KMS-11 (cell line): ENCODE measurements around the gene ARMH2.

ENCODE experiments used
- H2AFZ ChIP-seq: fragments of 200-600 bp; sonication (generic); 2 replicates; pipeline ENCODE4 v1.6.1; 2016; ENCODE audit warnings: antibody characterized with exemption, mixed run types, low read depth
- H3K27ac ChIP-seq: fragments of 200-600 bp; sonication (generic); 2 replicates; pipeline ENCODE4 v1.6.1; 2016; ENCODE audit warnings: mild to moderate bottlenecking, mixed run types
- H3K27me3 ChIP-seq: fragments of 200-600 bp; sonication (generic); 2 replicates; pipeline ENCODE4 v1.6.1; 2017; ENCODE audit warnings: mild to moderate bottlenecking, low read depth, mixed run types, moderate library complexity; ENCODE audit not compliant: insufficient read depth
- H3K36me3 ChIP-seq: fragments of 200-600 bp; sonication (generic); 2 replicates; pipeline ENCODE4 v1.6.1; 2017; ENCODE audit warnings: mild to moderate bottlenecking, mixed run types; ENCODE audit not compliant: insufficient read depth
- H3K4me1 ChIP-seq: fragments of 200-600 bp; sonication (generic); 2 replicates; pipeline ENCODE4 v1.6.1; 2016; ENCODE audit warnings: mild to moderate bottlenecking, low read depth, mixed run types; ENCODE audit not compliant: poor library complexity, severe bottlenecking
- H3K4me2 ChIP-seq: fragments of 200-600 bp; sonication (generic); 2 replicates; pipeline ENCODE4 v1.7.0; 2016; ENCODE audit warnings: mild to moderate bottlenecking, mixed run types
- H3K4me3 ChIP-seq: fragments of 200-600 bp; sonication (generic); IDR thresholded peaks from 2 replicates; pipeline ENCODE4 v1.6.1; 2017; ENCODE audit warnings: low read depth, low read length, mixed read lengths; ENCODE audit not compliant: insufficient read depth
- H3K79me2 ChIP-seq: fragments of 200-600 bp; sonication (generic); 2 replicates; pipeline ENCODE4 v1.6.1; 2016; ENCODE audit warnings: low read depth, mixed run types; ENCODE audit not compliant: insufficient read depth
- H3K9ac ChIP-seq: fragments of 200-600 bp; sonication (generic); 2 replicates; pipeline ENCODE4 v1.6.1; 2016; ENCODE audit warnings: mild to moderate bottlenecking, mixed run types
- H4K20me1 ChIP-seq: fragments of 200-600 bp; sonication (generic); 2 replicates; pipeline ENCODE4 v1.6.1; 2016; ENCODE audit warnings: mild to moderate bottlenecking, mixed run types; ENCODE audit not compliant: insufficient read depth
- TF ChIP-seq, protein P1 (sequence below): fragments of 200-600 bp; sonication (generic); conservative IDR thresholded peaks from 2 replicates; pipeline ENCODE4 v1.6.1; 2017; ENCODE audit warnings: low read depth, mild to moderate bottlenecking, antibody characterized with exemption, low read length, moderate library complexity, mixed read lengths

The ARMH2 gene

DNA sequence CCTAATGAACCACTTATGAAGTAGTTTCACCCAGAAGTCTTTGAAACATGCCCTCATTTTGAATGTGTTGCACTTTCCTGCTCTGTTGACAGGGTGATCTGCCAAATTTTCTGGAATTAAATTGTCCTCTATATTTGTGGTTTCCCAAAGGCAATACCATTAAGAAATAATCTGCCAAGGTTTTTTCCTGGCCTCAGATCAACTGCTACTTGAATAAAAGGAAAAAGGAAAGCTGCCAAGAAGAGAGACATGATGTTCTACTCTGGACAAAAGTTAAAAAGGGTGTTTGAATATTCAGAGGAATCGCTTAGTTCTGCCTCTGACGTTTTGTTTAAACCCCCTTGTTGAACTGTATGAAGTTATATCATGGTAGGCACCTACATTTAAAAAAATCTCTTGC lies 37.4 kb upstream of the ARMH2 start:
- no peaks in the 10 kb centered on the region for H3K27me3 ChIP-seq
- H4K20me1 ChIP-seq: no peaks in the 10 kb centered on the region
- no peak overlapping the region for H3K4me3 ChIP-seq
- H3K79me2 ChIP-seq: no peaks in the 10 kb centered on the region
- H3K4me2 ChIP-seq: no peak overlapping the region
- TF ChIP-seq, protein P1, sequence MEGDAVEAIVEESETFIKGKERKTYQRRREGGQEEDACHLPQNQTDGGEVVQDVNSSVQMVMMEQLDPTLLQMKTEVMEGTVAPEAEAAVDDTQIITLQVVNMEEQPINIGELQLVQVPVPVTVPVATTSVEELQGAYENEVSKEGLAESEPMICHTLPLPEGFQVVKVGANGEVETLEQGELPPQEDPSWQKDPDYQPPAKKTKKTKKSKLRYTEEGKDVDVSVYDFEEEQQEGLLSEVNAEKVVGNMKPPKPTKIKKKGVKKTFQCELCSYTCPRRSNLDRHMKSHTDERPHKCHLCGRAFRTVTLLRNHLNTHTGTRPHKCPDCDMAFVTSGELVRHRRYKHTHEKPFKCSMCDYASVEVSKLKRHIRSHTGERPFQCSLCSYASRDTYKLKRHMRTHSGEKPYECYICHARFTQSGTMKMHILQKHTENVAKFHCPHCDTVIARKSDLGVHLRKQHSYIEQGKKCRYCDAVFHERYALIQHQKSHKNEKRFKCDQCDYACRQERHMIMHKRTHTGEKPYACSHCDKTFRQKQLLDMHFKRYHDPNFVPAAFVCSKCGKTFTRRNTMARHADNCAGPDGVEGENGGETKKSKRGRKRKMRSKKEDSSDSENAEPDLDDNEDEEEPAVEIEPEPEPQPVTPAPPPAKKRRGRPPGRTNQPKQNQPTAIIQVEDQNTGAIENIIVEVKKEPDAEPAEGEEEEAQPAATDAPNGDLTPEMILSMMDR: no peak
- no peak overlapping the region for H2AFZ ChIP-seq
- H3K36me3 ChIP-seq: no peaks in the 10 kb centered on the region
- H3K9ac ChIP-seq: no peak overlapping the region
- no peaks in the 10 kb centered on the region for H3K4me1 ChIP-seq
- H3K27ac ChIP-seq: no peak overlapping the region

DNA sequence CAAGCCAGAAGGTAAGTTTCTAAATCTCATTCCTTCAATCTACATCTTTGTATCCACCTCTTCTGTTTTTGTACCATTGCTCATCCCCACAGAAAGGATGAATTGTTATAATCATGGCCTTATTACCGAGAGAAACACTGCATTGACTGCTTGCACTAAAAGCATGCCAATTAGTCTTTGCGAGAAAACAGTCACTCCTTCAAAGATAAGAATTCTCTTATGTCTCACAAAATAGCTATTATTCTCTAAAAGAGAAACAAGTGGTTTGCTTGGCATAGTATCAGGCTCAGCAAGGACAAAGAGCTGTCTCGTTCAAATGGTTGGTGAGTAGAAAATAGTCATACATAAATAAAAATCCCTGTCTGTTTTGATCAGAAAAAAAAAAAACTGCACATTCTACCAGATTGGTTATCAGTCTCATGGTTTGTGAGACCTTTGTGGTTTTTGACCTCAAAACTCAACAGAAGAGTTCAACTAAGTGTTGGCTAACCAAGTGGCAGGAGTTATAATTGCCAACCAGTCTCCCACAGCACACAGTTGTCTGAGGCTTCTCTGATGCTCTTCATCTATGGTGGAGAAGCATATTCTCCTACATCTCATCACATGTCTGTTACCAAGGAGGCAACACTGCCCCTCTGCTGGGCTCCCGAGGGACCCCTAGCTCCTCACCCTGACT lies 35.1 kb upstream of the ARMH2 start:
- H4K20me1 ChIP-seq: no peaks in the 10 kb centered on the region
- no peak overlapping the region for H3K9ac ChIP-seq
- H3K27ac ChIP-seq: no peak overlapping the region
- H3K27me3 ChIP-seq: no peaks in the 10 kb centered on the region
- H3K4me2 ChIP-seq: no peak overlapping the region
- no peak overlapping the region for H3K4me3 ChIP-seq
- TF ChIP-seq, protein P1: no peak
- H3K79me2 ChIP-seq: no peaks in the 10 kb centered on the region
- H3K4me1 ChIP-seq: no peaks in the 10 kb centered on the region
- no peaks in the 10 kb centered on the region for H3K36me3 ChIP-seq
- no peak overlapping the region for H2AFZ ChIP-seq

DNA sequence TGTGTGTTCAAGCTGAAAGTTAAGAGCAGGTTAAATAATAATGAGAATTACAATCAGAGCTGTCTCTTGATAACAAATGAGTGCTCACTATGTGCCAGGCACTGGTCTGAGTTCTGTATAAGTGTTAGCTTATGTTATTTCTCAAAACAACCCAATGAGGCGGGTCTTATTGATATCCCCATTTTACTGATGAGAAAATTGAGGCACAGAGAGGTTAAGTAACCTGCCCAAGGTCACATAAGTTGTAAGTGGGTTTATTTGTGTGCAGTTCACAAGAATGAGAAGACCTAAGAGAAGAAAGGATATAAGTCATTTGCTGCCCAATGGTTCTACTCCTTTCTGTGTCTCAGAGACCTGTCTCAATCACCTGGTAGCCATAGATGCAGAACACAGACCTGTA lies 34.1 kb upstream of the ARMH2 start:
- Histone ChIP-seq H4K20me1 (no peaks in the 10 kb centered on the region), H2AFZ (no peak overlapping the region), H3K9ac (no peak overlapping the region), H3K4me2 (no peak overlapping the region), H3K4me1 (no peaks in the 10 kb centered on the region), H3K27ac (no peak overlapping the region), H3K27me3 (no peaks in the 10 kb centered on the region), H3K79me2 (no peaks in the 10 kb centered on the region), H3K4me3 (no peak overlapping the region), H3K36me3 (no peaks in the 10 kb centered on the region)
- TF ChIP-seq, protein P1: no peak

DNA sequence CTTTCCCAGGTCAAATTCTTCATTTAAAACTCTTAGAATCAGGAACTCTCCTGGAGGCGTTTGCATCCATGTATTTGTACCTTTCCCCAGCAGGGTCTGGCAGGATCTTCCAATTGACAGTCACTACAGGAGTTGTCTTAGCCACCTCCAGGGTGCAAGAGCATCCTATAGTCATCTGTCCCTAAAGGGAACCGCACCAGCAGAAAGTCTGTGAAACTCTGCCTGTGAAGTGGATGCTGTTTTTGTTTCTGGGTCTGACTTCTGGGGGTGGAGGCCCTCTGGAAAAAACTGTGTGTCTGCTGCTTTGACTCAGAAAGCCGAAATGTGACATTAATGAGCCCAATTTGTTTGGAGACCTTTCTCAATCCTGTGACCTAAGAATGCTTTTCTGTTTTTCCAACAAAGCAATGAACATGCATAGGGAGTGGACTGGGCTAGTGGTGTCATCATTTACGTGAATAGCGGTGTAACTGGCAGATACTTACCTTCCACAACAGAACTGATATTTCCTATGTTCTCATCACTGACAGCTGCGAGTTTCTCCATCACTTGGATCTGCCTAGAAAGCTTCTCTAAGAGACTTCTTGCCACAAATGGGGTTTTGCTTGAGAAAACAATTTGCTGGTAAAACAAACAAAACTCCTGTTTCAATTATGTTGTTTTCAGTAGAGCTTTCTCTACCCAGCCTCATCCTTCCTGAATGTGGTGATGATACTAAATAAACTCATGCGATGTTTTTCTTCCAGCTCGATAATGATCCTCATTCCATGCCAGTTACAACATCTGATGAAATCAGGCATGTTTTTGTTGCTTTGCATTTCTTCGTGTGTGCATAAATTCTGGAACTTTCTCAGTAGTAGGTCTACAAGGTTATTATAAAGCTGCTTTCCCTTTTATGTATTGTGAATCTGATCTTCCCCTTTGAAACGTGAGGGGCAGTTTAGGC lies 33.3 kb upstream of the ARMH2 start:
- Histone ChIP-seq H3K4me1 (no peaks in the 10 kb centered on the region), H3K4me3 (no peak overlapping the region), H3K27ac (no peak overlapping the region), H3K36me3 (no peaks in the 10 kb centered on the region), H3K27me3 (no peaks in the 10 kb centered on the region), H3K9ac (no peak overlapping the region), H2AFZ (no peak overlapping the region), H3K4me2 (no peak overlapping the region), H4K20me1 (no peaks in the 10 kb centered on the region), H3K79me2 (no peaks in the 10 kb centered on the region)
- TF ChIP-seq, protein P1: no peak
